Hypothalamus (tissue), 51 donors: Measurements from ENCODE around the gene KNOP1.

Source experiments
- DNase-seq, 51 donors: peaks; one replicate each; lab custom pipeline; 2025; lab: John Stamatoyannopoulos, UW

The KNOP1 gene

DNA sequence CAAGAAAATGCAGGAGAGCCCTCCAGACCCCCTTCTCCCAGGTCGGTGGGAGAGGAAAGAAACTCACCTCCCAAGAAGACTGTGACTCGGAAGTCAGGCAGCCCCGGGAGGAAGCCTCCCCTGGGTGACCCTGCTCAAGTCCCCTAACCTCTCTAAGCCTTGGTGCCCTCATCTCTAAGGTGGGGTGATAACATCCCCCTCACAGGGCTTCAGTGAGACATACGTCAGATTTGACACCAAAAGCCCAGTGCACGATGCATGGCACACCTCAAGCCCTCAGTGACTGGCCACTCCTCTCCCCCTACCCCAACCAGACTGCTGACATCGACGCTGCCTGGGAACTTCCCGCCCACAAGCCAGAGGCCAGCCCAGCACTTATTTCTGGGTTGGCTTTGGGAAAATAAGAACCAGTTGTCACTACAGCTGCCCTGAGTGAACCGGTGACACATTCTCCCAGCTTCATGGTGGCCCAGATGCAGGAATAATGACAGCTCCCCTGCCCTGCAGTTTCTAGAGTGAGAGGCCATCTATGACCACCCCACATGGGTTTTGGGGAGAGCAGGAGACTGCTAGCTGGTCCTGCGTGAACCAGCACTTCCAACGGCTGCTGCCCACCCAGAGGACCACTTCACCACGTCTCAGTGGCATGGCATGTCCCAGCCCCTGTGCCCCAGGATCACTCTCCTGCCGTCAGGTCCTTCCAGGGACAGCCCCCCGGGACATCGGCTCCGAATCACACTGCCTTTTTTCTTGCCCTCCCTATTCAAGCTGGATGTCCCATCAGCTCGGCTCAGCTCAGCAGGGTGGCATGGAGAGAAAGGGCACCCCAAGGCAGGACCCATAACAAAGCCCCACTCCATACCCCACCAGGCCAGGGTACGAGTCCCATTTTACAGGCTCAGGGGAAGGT, 9.5 kb downstream of the KNOP1 start:
- no peak for DNase-seq

DNA sequence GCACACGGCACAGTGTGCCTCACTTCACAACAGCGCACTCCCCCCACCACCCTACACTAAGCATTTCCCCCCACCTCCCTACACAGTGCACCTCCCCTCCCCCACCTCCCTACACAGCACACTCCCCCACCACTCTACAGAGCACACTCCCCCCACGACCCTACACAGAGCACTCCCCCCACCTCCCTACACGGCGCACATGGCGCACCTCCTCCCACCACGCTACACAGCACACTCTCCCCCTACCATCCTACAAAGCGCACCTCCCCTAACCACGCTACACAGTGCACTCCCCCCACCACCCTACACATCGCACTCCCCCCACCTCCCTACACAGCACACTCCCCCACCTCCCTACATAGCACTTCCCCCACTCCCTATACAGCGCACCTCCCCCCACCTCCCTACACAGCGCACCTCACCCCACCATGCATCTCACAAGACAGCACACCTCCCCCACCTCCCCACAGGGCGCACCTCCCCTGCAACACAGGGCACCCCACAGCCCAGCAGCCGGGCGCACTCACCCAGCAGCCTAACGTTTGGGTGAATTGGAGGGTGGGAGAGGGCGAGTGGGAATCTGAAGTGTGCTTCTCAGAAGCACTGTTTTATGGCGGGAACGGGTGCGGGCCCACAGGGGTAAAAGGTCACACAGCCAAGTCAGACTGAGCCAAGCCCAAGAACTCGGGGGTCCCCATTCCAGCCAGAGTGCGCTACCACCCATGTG, 10.3 kb downstream of the KNOP1 start:
- DNase-seq = no peak

DNA sequence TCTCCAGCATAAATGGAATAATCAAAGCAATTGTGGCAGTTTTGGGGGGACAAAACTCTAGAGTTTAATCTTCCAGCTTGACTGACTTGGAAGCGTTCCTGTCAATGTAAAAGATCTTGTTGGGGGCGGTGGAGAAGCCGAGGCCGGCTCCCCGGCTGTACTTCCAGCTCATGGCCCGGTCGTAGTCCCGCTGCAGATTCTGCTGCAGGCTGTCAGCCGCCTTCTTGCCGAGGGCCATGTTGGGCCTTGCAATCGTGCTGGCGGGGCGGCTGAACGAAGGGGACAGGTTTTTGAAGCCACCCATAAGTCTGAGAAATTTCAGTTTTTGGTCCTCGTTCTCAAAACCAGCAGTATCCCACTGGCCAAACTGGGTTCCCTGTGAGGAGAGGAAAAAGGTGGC, 11.2 kb downstream of the KNOP1 start:
- DNase-seq = no peak

DNA sequence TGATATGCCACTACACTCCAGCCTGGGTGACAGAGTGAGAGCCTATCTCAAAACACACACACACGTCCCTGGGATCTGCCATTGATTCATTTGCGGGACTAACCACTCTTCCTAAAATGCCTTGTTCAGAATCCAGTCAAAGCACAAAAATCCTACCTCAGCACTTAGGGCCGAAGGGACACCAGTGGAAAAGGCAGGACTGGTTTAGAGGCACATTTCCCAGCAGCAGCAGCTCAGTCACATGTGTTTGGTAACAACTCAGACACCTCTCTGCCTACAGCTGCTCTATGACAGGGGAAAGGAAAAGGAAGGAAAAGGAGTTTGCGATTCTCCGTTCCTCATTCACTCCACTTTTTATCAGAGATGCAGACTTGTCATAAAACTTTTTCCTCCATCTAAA, 12.2 kb downstream of the KNOP1 start:
- DNase-seq = no peak

DNA sequence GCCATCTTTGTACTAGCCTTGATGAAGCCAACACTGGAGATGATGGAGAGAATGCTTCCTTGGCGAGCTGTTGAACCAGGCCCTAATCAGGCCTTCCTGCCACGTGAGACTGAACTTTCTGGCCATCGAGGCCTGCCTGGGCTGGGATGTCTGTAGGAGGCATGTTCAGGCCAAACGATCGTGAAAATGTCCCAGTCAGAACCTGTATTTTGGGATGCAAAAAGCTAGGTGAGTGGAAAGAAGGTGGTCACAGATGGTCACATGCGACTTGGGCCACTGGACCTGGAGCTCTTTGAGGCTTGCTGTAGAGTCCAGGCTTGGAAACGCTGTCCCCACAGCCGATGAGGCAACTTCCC, 12.9 kb downstream of the KNOP1 start:
- no peak for DNase-seq

DNA sequence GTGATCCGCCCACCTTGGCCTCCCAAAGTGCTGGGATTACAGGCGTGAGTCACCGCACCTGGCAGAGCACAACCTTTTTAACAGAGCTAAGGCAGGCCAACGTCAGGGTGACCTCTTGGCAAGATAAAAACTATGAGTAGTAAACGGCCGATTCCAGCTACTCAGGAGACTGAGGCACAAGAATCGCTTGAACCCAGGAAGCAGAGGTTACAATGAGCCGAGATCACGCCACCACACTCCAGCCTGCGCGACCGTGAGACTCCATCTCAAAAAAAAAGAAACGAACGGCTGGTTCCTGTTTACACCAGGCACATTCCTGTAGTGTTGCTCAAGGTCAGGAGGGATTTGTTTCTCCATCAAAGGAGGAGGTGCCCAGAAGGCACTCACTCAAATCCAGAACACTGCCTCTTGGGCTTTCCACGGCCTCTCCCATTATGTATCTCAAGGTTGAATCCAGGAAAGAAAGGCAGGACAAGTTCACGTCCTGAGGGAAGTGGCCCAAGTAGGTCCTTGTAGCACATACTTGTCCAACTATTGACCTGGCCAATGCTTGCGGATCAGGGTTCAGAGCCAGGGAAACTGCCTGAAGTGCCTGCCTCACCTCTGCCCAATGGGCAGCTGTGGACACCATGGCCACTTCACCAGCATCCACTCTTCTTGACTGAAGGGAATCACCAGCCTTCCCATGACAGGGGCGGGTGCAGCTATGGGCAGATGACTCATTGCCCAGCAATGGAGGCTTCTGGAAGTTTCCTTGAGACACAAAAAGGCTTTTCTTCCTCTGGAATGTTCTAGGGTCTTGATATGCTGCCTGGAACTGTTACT, 13.5 kb downstream of the KNOP1 start:
- no peak for DNase-seq

DNA sequence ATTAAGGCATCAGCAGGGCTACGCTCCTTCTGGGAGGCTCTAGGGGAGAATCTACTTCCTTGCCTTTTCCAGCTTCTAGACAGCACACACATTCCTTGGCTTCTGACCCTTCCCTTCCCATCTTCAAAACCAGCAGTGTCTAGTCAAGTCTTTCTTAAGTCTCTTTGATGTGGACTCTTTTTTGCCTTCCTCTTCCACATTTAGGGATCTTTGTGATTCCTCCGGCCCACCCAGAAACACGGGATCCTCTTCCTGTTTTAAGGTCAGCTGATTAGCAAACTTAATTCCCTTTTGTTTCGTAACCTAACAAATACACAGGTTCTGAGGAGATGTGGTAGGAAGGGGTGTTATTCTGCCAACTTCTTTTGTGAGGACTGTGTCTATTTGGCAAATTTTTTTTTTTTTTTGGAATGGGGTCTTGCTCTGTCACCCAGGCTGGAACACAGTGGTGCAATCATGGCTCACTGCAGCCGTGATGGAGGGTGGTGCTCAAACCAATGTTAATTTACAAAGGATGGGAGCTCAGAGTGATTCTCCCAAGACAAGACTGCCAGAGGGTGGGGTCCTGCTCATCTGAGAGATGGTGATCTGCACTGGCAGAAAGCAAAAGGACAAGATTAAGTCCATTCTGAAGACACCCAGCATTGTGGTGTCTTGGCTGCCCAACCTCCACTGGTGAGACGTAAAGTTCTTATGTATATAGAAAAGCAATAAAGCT, 14.7 kb downstream of the KNOP1 start:
- DNase-seq = no peak

DNA sequence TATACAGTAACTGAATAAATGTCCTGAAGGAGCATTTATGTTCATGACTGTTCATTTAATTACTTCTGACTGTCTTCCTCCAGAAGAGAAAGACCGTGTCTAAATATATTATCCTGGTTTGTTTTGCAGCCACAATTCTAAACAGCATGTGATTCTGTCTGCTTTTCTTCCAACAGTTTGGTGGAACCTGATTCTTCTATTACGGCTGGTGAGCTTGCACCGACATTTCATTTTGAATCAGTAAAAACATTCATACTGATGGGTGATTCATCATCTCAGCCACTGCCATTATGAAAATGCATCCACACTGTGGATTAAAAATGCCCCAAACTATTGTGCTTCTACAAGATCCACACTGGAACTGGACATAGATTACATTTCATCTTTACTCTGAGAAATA, 16.9 kb downstream of the KNOP1 start:
- DNase-seq = no peak

DNA sequence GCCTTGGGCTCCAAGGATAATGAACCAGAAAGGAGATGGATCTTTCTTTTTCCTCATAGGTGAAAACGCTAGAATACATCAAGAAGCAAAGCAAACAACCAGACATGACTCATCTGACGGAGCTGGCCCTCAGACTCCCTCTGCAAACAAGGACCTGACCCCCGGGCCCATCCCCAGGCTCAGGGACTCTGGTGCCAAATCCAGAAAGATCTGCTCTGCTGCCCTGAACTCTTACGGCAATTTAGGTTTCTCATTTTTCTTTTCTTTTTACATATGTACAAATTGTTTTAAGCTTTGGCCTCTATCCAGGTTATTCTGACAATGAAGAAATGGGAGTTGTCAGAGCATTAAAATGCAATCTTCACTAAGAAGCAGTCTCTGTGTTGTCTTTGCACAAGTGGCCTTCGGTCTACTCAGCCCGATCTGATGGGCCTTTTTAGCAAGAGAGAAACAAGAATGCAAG, 17.7 kb downstream of the KNOP1 start:
- DNase-seq = peak in 3 of 51 donors; percentile 8 to 26 (median 15)

DNA sequence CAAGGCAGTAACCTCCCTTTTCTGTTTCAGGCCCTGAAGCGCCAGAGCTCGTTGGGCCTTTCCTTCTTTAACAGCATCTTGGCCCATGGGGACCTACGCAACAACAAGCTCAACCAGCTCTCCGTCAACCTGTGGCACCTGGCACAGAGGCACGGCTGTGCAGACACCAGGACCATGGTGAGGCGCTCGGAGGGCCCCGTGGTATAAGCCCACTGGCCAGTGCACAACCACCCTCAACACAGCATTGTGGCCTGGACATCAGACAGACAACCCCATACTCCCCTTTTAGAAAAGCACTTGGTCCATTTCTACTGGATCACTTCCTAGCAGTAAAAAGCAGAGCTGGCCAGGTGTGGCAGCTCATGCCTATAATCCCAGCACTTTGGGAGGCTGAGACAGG, 18.6 kb downstream of the KNOP1 start:
- no peak for DNase-seq

DNA sequence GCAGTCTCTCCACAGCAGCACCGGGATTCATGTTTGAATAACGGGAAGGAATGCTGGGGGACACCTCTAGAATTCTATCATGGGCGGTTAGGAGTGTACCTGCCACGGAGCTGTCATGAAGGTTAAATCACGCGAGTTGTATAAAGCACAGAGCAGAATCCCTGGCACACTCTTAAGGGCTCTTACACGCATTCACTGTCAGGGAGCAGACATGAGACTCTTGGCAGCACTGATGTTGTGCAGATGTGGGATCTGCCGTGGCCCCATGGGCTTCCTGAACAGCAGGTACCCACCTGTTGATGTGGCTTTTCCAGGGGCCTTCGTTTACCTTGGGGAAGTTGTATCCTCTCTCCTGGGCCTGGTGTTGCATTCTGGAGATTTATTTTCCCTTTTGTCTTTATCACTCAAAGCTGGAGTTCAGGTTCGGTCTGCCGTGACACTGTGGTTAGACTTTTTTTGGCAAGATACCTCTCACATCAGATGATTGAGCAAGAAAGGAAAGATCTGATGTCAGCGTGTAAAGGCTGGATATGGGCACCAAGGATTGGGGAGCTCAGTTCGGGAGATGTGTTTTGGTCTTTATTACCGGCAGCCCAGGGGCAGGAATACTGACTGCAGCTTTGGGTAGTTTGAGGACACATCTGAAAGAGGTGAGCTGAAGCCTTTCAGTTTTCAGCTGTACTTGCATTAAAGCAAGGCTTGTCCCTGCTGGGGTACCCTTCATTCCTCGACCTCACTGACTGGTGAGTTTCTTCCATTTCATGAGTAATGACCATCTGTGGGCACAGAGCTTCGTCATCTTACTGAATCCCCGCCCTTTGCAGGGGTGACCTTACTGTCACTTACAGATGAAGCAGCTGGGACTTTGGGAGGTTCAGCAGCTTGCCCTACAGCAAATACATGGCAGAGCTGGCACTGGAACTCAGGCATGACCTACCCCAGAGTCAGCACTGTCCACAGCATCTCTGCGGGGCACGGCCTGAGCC, 19.3 kb downstream of the KNOP1 start:
- DNase-seq = no peak

DNA sequence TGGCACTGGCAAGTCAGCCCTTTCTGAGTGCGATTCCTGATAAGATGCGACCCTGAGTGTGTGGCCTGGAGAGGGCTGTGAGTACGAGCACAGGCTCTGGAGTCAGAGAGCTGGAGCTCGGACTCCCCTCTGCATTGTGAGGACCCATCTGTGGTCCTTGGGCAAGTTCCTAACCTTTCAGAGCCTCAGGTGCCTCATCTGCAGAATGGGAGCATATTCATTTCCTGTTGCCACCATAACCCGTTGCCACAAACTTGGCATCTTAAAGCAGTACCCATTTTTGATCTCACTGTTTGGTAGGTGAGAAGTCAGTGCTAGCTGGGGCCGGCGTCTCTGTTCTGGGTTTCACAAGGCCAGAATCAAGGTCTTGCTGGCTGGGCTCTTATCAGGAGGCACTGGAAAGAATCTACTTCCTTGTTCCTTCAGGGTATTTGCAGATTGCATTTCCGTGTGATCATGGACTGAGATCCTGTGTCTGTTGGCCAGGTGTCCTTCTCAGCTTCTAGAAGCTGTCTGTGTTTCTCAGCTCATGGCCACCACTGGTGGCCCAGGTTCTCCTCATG, 20.2 kb downstream of the KNOP1 start:
- DNase-seq = no peak

DNA sequence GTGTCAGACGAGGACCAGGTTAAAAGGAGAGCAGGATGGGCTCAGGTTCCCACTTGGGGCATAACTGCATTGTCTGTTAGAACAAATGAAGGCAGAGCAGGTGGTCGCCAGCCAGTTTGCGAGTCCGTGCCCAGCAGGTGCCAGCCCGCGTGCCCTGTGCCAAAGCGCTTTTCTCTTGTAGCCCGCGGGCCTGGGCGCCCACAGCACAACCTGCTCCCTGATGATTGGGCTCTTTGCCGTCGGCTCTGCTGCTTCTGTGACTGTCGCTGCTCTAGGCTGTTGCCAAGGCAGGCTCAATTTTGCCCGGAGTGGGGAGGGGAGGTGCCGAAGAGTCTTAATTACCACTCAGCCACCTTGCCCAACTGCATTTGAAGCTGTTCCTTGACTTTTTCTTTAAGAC, 21.1 kb downstream of the KNOP1 start:
- peak in 26 of 51 donors; percentile 8 to 44 (median 21) for DNase-seq

DNA sequence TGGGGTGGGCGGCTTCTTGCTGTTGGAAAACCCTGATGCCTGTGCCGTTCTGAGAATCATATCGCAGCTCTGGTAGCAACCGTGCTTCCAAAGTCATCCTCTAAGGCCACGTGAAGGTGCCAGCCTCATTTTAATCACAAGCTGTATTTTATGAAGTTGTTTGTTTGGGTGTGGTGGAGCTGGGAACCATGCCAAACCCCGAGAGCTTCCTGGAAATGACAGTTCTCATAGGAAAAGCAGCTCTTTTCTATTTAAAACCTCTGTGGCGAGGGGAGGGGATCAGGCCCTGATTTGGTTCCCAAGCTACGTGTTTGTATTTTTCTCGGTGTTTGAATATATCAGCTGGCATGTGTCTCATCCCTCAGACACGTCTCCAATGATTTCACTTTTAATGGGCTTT, 21.7 kb downstream of the KNOP1 start:
- DNase-seq = peak in 18 of 51 donors; percentile 9 to 56 (median 27)

DNA sequence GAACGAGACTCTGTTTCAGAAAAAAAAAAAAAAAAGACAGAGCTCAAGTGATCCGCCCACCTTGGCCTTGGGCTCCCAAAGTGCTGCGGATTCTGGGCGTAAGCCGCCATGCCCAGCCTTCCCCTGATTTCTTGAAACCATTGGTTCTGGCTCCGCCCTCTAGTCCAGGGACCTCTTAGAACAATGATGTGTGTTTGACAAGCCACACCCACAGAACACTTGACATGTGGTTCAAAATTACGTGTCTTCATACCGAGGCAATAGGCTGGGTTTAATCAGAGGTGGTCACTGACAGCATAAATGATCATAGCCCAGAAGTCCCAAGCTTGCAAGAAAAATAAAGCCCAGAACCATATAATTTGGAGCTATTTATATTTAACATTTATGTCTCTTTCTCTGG, 23.0 kb downstream of the KNOP1 start:
- DNase-seq = no peak

DNA sequence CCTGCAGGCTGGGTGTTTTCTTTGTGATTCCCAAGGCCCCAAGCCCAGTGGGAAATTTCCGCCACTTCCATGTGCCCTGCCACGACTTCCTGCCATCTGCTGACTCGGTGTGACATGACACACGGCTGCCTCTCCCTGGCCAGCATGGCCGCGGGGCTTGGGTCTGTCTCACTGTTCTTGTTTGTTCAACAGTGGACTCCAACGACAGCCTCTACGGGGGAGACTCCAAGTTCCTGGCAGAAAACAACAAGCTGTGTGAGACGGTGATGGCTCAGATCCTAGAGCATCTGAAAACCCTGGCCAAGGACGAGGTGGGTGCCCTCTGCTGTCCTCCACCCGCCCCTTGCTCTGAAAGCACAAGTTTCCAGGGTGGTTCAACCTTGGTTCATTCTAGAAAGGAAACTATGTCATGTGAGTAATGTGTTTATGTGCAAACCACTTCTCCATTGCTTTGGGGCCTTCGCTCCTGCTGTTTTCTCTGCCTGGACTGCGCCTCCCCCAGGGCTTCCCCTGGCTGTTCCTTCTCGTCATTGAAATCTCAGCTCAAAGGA, 26.8 kb downstream of the KNOP1 start:
- DNase-seq = peak in 39 of 51 donors; percentile 9 to 70 (median 41)

DNA sequence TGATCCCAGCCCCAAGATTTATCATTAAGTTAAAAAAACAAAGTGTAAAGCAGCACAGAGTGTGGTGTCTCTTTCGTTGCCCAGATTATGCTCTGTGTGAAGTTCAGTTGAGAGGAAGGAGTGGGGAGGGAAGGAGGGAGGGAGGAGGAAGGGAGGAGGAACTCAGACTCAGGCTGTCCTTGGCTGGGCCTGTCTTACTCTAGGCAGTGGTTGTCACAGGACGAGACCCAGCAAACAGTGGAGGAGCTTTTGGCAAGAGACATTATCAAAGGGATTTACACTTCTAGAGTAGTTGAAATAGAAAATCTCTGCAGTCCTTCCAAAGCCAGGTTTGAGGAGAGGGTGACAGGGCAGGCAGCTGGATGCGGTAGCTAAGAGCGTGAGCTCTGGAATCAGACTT, 27.8 kb downstream of the KNOP1 start:
- DNase-seq = no peak

DNA sequence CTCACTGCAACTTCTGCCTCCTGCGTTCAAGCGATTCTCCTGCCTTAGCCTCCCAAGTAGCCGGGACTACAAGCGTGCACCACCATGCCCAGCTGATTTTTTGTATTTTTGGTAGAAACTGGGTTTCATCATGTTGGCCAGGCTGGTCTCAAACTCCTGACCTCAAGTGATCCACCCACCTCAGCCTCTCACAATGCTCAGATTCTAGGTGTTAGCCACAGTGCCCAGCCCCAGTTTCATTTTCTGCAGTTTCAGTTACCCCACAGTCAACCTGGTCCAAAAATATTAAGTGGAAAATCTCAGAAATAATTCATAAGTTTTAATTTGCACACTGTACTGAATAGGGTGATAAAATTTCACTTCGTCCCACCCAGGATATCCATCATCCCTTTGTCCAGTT, 28.7 kb downstream of the KNOP1 start:
- no peak for DNase-seq
